Ovary (tissue), 3 donors: ENCODE results near the gene IL11.

Experiments
- POLR2A ChIP-seq: fragments of 450-650 bp; IDR thresholded peaks from one replicate; pipeline ENCODE4 v1.6.1; 2017; ENCODE audit warnings: antibody characterized with exemption, mild to moderate bottlenecking, moderate library complexity
- TF ChIP-seq, protein P1 (sequence below), 3 donors: fragments of 450-650 bp in 2 of 3; fragments of 200-600 bp in 1 of 3; IDR thresholded peaks; one replicate each; pipeline versions ENCODE4 v1.5.1 to v1.8.0; 2016 to 2022; ENCODE audit warnings: antibody characterized with exemption in 3 of 3, mild to moderate bottlenecking in 1 of 3
- donor health status: DM: no; HTN: no; CAD: no.

DNA sequence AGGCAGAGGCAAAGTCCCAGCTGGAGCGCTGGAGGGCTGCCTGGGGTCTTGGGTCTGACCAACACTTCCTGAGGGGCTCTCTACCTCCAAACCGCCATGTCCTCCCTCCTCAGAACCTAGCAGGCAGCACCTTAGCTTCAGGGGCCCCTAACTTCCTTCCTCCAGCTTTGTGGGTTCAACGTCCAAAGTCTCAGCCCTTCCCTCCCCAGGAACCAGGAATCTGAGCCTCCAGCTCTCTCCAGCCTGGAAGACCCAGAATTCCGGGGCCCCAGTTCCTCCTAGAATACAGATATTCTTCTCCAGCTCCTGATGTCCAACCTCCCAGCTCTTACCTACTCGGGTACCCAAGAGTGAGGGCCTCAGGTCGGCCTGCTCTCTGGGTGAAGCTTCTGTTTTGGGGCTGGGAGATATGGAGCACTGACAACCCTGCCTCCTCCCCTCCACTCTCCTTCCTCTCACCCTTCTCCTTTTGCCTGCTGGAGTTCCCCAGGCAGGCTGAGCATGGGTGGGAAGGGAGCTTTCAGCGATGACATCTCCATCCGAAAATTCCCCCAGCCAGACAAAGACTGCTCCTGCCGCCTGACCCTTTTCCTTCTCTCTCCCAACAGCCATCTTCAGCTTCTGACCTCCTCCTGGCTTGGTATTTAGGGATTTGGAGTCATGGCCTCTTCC lies 48.7 kb downstream of the IL11 start:
- TF ChIP-seq, protein P1, sequence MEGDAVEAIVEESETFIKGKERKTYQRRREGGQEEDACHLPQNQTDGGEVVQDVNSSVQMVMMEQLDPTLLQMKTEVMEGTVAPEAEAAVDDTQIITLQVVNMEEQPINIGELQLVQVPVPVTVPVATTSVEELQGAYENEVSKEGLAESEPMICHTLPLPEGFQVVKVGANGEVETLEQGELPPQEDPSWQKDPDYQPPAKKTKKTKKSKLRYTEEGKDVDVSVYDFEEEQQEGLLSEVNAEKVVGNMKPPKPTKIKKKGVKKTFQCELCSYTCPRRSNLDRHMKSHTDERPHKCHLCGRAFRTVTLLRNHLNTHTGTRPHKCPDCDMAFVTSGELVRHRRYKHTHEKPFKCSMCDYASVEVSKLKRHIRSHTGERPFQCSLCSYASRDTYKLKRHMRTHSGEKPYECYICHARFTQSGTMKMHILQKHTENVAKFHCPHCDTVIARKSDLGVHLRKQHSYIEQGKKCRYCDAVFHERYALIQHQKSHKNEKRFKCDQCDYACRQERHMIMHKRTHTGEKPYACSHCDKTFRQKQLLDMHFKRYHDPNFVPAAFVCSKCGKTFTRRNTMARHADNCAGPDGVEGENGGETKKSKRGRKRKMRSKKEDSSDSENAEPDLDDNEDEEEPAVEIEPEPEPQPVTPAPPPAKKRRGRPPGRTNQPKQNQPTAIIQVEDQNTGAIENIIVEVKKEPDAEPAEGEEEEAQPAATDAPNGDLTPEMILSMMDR (IDR thresholded peaks at IDR 0.05): no peak
- TF ChIP-seq POLR2A: no peak
